Tibial nerve (tissue), 3 donors: ENCODE results near the gene ARID5B.

Experiments used
- POLR2A ChIP-seq, 2 donors: fragments of 450-650 bp; IDR thresholded peaks; one replicate each; pipeline ENCODE4 v1.6.1; 2017; ENCODE audit warnings: antibody characterized with exemption in 2 of 2, mild to moderate bottlenecking in 2 of 2, moderate library complexity in 2 of 2
- TF ChIP-seq, protein P1 (sequence below), 5 experiments: fragments of 200-600 bp in 3 of 5; fragments of 450-650 bp in 2 of 5; sonication (generic) in 3 of 5; IDR thresholded peaks; one replicate each; pipeline ENCODE4 v1.5.1; 2016 to 2019; ENCODE audit warnings: antibody characterized with exemption in 5 of 5, mild to moderate bottlenecking in 3 of 5, moderate library complexity in 2 of 5

DNA sequence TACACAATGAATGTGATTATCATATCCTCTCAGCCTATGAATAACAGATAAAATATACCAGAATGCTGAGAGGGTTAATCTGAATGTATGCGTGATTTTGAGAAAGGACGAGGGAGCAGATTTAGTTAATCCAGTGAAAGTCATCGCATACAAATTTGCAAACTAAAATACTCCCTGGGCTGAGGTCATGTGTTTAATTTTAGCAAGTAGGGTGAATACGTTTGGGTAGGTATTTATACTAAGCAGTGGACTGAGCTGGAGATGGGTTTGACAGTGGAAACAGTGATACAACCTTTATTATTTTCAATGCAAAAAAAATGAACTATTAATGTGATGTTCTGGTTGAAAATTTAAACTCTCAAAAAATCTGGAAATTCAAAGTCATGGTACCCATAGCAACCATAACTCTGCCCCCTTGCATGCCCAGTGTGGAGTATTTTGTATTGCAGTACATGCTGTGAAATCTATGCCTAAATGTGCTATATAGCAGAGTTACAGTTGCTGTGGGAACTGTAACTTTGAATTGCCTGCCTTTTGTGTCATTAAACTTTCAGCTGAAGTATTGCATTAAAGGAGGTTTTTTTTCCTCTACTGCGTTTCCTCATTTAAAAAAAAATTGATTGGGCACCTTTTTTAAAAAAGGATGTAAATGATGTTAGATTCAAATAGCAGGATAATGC lies 9.5 kb upstream of the ARID5B start:
- TF ChIP-seq, protein P1, sequence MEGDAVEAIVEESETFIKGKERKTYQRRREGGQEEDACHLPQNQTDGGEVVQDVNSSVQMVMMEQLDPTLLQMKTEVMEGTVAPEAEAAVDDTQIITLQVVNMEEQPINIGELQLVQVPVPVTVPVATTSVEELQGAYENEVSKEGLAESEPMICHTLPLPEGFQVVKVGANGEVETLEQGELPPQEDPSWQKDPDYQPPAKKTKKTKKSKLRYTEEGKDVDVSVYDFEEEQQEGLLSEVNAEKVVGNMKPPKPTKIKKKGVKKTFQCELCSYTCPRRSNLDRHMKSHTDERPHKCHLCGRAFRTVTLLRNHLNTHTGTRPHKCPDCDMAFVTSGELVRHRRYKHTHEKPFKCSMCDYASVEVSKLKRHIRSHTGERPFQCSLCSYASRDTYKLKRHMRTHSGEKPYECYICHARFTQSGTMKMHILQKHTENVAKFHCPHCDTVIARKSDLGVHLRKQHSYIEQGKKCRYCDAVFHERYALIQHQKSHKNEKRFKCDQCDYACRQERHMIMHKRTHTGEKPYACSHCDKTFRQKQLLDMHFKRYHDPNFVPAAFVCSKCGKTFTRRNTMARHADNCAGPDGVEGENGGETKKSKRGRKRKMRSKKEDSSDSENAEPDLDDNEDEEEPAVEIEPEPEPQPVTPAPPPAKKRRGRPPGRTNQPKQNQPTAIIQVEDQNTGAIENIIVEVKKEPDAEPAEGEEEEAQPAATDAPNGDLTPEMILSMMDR (IDR thresholded peaks at IDR 0.05): no peak
- TF ChIP-seq POLR2A (IDR thresholded peaks at IDR 0.05): no peak
